OCI-LY1 (cell line): ENCODE data around the gene CCDC7.

ENCODE experiments used
- H2AFZ ChIP-seq: fragments of 200-600 bp; sonication (generic), shearing (Covaris generic); 2 replicates; pipeline ENCODE4 v1.6.0; 2014; ENCODE audit warnings: antibody characterized with exemption, mild to moderate bottlenecking, low read length
- H3F3A ChIP-seq: fragments of 200-600 bp; sonication (generic), shearing (Covaris generic); 2 replicates; pipeline ENCODE4 v1.6.0; 2014; ENCODE audit warnings: mild to moderate bottlenecking, antibody characterized with exemption, low read length, moderate library complexity; ENCODE audit not compliant: insufficient read depth
- H3K27ac ChIP-seq: fragments of 200-600 bp; sonication (generic); 2 replicates; pipeline ENCODE4 v1.5.1; 2014; ENCODE audit warnings: low read length, mixed run types, mild to moderate bottlenecking, low read depth; ENCODE audit not compliant: poor library complexity, severe bottlenecking
- H3K27me3 ChIP-seq: fragments of 200-600 bp; sonication (generic); 2 replicates; pipeline ENCODE4 v1.6.0; 2014; ENCODE audit warnings: antibody characterized with exemption, mild to moderate bottlenecking, low read length, moderate library complexity; ENCODE audit not compliant: insufficient read depth
- H3K36me3 ChIP-seq: fragments of 200-600 bp; sonication (generic); 2 replicates; pipeline ENCODE4 v1.6.1; 2014; ENCODE audit warnings: mild to moderate bottlenecking, antibody characterized with exemption, low read length, moderate library complexity, mixed read lengths; ENCODE audit not compliant: insufficient read depth
- H3K4me1 ChIP-seq: fragments of 200-600 bp; sonication (generic); 2 replicates; pipeline ENCODE4 v1.5.1; 2014; ENCODE audit warnings: mild to moderate bottlenecking, low read length, moderate library complexity; ENCODE audit not compliant: insufficient read depth, severe bottlenecking
- H3K4me2 ChIP-seq: fragments of 200-600 bp; sonication (generic), shearing (Covaris generic); 2 replicates; pipeline ENCODE4 v1.6.1; 2014; ENCODE audit warnings: low read length
- H3K4me3 ChIP-seq: fragments of 200-600 bp; sonication (generic); 2 replicates; pipeline ENCODE4 v1.5.1; 2014; ENCODE audit warnings: low read length, low read depth, mild to moderate bottlenecking, mixed read lengths; ENCODE audit not compliant: poor library complexity, severe bottlenecking
- H3K79me2 ChIP-seq: fragments of 200-600 bp; shearing (Covaris generic); 2 replicates; pipeline ENCODE4 v1.6.1; 2016; ENCODE audit warnings: mixed run types, low read length, mixed read lengths; ENCODE audit not compliant: insufficient read depth
- H3K9ac ChIP-seq: fragments of 200-600 bp; sonication (generic), shearing (Covaris generic); 2 replicates; pipeline ENCODE4 v1.6.1; 2014; ENCODE audit warnings: mild to moderate bottlenecking, low read length, mixed read lengths
- H3K9me2 ChIP-seq: fragments of 200-600 bp; sonication (generic), shearing (Covaris generic); 2 replicates; pipeline ENCODE4 v1.6.1; 2014; ENCODE audit warnings: low read depth, mild to moderate bottlenecking, low read length, mixed read lengths
- H3K9me3 ChIP-seq: fragments of 200-600 bp; shearing (Covaris generic); 2 replicates; pipeline ENCODE4 v1.6.1; 2014; ENCODE audit warnings: low read length, mixed read lengths
- H4K20me1 ChIP-seq: fragments of 200-600 bp; sonication (generic), shearing (Covaris generic); 2 replicates; pipeline ENCODE4 v1.6.0; 2016; ENCODE audit warnings: mild to moderate bottlenecking, low read length; ENCODE audit not compliant: insufficient read depth
- CTCF ChIP-seq: fragments of 200-600 bp; sonication (generic), shearing (Covaris generic); IDR thresholded peaks from 2 replicates; pipeline ENCODE4 v1.5.1; 2017; ENCODE audit warnings: mild to moderate bottlenecking, antibody characterized with exemption, low read length, moderate library complexity, mixed read lengths
- EZH2 ChIP-seq: fragments of 200-600 bp; sonication (generic), shearing (Covaris generic); IDR thresholded peaks from 2 replicates; pipeline ENCODE4 v1.8.0; 2017; ENCODE audit warnings: borderline replicate concordance, mixed run types, mild to moderate bottlenecking, antibody characterized with exemption, low read length, moderate library complexity, mixed read lengths

CCDC7 gene

GRCh38 chr10:32888161-32888927, 442.4 kb downstream of the CCDC7 start:
- Histone ChIP-seq H2AFZ (no peak overlapping the region), H3F3A (no peaks in the 10 kb centered on the region)

GRCh38 chr10:32889631-32890212, 443.8 kb downstream of the CCDC7 start:
- H4K20me1 ChIP-seq = no peaks in the 10 kb centered on the region
- TF ChIP-seq EZH2 = no peak
- no peak for TF ChIP-seq CTCF
- H3K4me2 ChIP-seq = no peak overlapping the region
- H3K9me2 ChIP-seq = no peaks in the 10 kb centered on the region
- no peaks in the 10 kb centered on the region for H3F3A ChIP-seq
- H3K9ac ChIP-seq = no peak overlapping the region
- no peak overlapping the region for H3K27ac ChIP-seq
- no peak overlapping the region for H3K4me3 ChIP-seq
- H3K4me1 ChIP-seq = no peaks in the 10 kb centered on the region
- no peaks in the 10 kb centered on the region for H3K9me3 ChIP-seq
- H3K36me3 ChIP-seq = no peaks in the 10 kb centered on the region
- H3K79me2 ChIP-seq = no peaks in the 10 kb centered on the region
- H3K27me3 ChIP-seq = no peaks in the 10 kb centered on the region
- no peak overlapping the region for H2AFZ ChIP-seq

More at GRCh38 chr10:32888161-32888927, 442.4 kb downstream of the CCDC7 start:
- Histone ChIP-seq H3K27ac (no peak overlapping the region), H3K9ac (no peak overlapping the region), H3K9me2 (no peaks in the 10 kb centered on the region), H3K27me3 (no peaks in the 10 kb centered on the region), H3K36me3 (no peaks in the 10 kb centered on the region), H3K4me2 (no peak overlapping the region), H3K9me3 (no peaks in the 10 kb centered on the region), H3K4me3 (no peak overlapping the region), H4K20me1 (no peaks in the 10 kb centered on the region), H3K79me2 (no peaks in the 10 kb centered on the region), H3K4me1 (no peaks in the 10 kb centered on the region)
- no peak for TF ChIP-seq CTCF
- TF ChIP-seq EZH2 = no peak

- no peak overlapping the region for H3K4me3 ChIP-seq
- no peaks in the 10 kb centered on the region for H3K79me2 ChIP-seq
- H3K27ac ChIP-seq = no peak overlapping the region
- no peaks in the 10 kb centered on the region for H3K9me3 ChIP-seq
- no peaks in the 10 kb centered on the region for H3K36me3 ChIP-seq
- H3K4me2 ChIP-seq = no peak overlapping the region
- no peaks in the 10 kb centered on the region for H3F3A ChIP-seq
- H3K4me1 ChIP-seq = no peaks in the 10 kb centered on the region
- H3K27me3 ChIP-seq = no peaks in the 10 kb centered on the region
- H2AFZ ChIP-seq = no peak overlapping the region
- TF ChIP-seq CTCF (no peak), EZH2 (no peak)
- H3K9ac ChIP-seq = no peak overlapping the region
- no peaks in the 10 kb centered on the region for H3K9me2 ChIP-seq
- no peaks in the 10 kb centered on the region for H4K20me1 ChIP-seq
Measured at GRCh38 chr10:32890444-32890843, 444.5 kb downstream of the CCDC7 start.
